ENCODE results near the gene FRMPD4. TPM values are rescaled to one million over a fixed set of nuclear protein-coding genes. Genes with fewer than 3 reads are reported as not detected.

The FRMPD4 gene
- total RNA-seq, 2 donors from 2014 or later, result 0.02 to 0.35 TPM

DNA sequence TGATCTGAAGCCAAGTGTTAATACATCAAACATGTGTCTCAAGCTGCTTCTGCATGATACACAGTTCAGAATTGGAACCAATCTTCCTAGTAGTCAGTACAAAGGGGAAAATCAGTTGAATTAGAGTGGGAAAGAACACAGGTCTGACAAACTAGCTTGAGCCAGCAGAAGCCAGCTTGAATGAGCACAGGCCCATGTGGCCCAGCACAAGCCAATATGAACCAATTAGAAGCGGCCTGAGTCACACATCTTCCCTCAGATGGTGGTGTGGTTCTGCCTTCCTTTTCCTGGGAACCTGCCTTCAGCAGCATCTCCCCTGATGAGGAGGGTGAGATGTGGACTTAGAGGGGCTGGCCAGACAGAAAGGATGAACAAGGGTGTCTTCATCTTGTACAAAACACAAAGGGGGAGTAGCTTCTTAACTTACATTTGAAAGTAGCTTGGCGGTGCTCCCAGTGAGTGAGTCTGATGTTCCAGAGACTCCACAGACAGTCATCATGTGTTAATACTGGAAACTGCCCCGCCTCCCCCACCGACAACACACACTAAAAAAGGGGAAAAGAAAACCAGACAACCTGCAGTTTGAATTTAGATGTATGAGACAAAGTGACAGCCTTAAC is 72.0 kb downstream of the FRMPD4 start:
- Histone ChIP-seq H3K36me3 (no peaks in the 10 kb centered on the region), H3K4me3 (no peak overlapping the region), H3K27me3 (no peaks in the 10 kb centered on the region), H3K27ac (no peak overlapping the region), H3K4me1 (no peaks in the 10 kb centered on the region), H3K9ac (ENCODE audit: low read depth in 2 of 2, low read length in 2 of 2) (no peak overlapping the region), H3K9me3 (no peaks in the 10 kb centered on the region)
- TF ChIP-seq, protein P1, sequence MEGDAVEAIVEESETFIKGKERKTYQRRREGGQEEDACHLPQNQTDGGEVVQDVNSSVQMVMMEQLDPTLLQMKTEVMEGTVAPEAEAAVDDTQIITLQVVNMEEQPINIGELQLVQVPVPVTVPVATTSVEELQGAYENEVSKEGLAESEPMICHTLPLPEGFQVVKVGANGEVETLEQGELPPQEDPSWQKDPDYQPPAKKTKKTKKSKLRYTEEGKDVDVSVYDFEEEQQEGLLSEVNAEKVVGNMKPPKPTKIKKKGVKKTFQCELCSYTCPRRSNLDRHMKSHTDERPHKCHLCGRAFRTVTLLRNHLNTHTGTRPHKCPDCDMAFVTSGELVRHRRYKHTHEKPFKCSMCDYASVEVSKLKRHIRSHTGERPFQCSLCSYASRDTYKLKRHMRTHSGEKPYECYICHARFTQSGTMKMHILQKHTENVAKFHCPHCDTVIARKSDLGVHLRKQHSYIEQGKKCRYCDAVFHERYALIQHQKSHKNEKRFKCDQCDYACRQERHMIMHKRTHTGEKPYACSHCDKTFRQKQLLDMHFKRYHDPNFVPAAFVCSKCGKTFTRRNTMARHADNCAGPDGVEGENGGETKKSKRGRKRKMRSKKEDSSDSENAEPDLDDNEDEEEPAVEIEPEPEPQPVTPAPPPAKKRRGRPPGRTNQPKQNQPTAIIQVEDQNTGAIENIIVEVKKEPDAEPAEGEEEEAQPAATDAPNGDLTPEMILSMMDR (IDR thresholded peaks at IDR 0.05), result no peak
- intact Hi-C loops (cut with DNase I), result no loop called here
- no peak for DNase-seq

DNA sequence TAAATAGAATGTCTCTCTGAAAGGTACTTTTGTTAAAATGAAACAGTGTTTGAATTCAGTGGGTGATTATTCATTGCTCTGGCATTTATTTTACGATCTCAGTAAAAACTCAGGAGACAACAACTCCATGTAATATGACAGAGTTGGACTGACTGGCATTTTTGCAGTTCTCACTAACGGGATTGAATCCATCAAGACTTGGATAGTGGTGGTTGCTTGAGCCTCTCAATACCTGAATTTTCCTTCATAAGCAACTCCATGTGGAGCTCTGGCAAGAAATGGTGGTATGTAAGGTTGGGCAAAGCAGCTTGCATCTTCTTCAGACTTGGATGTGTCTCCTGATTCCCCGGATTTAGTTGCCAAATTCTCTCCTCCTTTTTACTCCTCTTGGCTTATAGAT is 72.7 kb downstream of the FRMPD4 start:
- no peak overlapping the region for H3K9ac ChIP-seq (ENCODE audit: low read depth in 2 of 2, low read length in 2 of 2)
- intact Hi-C loops (cut with DNase I), result no loop called here
- TF ChIP-seq, protein P1 (IDR thresholded peaks at IDR 0.05), result no peak
- H3K9me3 ChIP-seq, result no peaks in the 10 kb centered on the region
- no peaks in the 10 kb centered on the region for H3K36me3 ChIP-seq
- H3K4me1 ChIP-seq, result no peaks in the 10 kb centered on the region
- H3K27ac ChIP-seq, result no peak overlapping the region
- H3K27me3 ChIP-seq, result no peaks in the 10 kb centered on the region
- H3K4me3 ChIP-seq, result no peak overlapping the region
- no peak for DNase-seq

DNA sequence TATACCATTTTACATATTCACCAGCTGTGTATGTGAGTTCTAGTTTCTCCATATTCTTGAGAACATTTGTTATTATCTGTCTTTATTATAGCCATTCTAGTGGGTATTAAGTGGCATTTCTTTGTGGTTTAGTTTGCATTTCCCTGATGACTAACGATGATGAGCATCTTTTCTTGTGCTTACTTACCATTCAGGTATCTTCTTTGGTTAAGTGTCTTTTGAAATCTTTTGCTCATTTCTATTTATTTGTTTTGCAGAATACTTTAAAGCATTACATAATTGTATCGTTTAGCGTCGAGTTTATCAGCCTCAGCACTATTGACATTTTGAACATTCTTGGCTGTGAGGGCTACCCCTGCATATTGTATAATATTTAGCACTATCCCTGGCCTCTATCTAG is 85.4 kb downstream of the FRMPD4 start:
- TF ChIP-seq, protein P1 (IDR thresholded peaks at IDR 0.05), result no peak
- Histone ChIP-seq H3K4me1 (no peaks in the 10 kb centered on the region), H3K27me3 (no peaks in the 10 kb centered on the region), H3K9ac (ENCODE audit: low read depth in 2 of 2, low read length in 2 of 2) (no peak overlapping the region), H3K27ac (no peak overlapping the region), H3K4me3 (no peak overlapping the region), H3K9me3 (no peaks in the 10 kb centered on the region), H3K36me3 (no peaks in the 10 kb centered on the region)
- no peak for DNase-seq
- intact Hi-C loops (cut with DNase I), result no loop called here

DNA sequence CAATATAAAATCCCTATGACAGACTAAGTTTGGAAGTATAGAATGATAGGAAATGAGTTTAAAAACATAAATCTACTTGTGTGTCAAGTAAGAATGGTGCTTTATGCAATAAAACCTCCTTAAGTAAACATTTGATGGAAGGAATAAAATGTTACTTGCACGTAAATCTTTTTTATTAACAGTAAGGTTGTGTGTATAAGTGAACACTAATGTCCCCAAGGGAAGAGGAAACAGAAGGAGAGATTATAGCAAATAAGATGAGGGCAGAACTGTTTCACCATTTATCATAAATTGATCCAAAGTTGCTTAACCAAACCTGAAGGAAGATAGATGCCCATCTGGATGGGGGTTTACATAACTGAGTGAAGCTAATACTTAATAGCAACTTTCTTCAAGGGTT is 86.8 kb downstream of the FRMPD4 start:
- no peak overlapping the region for H3K9ac ChIP-seq (ENCODE audit: low read depth in 2 of 2, low read length in 2 of 2)
- H3K36me3 ChIP-seq, result no peaks in the 10 kb centered on the region
- no peak for DNase-seq
- no peak overlapping the region for H3K4me3 ChIP-seq
- no peaks in the 10 kb centered on the region for H3K27me3 ChIP-seq
- TF ChIP-seq, protein P1 (IDR thresholded peaks at IDR 0.05), result no peak
- H3K27ac ChIP-seq, result no peak overlapping the region
- intact Hi-C loops (cut with DNase I), result no loop called here
- no peaks in the 10 kb centered on the region for H3K4me1 ChIP-seq
- no peaks in the 10 kb centered on the region for H3K9me3 ChIP-seq

DNA sequence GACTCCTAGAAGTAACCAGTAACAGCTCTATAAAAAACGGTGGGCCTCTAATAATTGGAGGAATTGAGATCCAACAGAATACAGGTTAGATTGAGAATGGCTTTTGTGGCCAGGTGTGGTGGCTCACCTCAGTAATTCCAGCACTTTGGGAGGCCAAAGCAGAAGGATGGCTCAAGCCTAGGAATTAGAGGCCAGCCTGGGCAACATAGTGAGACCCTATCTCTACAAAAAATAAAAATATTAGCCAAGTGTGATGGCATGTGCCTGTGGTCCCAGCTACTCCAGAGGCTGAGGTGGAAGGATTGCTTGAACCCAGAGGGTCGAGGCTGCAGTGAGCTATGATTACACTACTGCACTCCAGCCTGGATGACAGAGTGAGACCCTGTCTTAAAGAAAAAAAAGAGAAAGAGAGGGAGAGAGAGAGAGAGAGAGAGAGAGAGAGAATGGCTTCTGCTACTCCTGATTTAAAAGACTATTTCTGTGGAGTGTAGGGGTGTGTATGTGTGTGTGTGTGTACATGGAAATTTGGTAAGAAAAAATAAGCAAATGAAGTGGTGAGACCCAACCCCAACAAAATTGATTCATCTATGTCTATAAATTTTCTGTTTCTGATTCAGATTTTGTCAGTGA is 89.3 kb downstream of the FRMPD4 start:
- intact Hi-C loops (cut with DNase I), result no loop called here
- no peak overlapping the region for H3K9ac ChIP-seq (ENCODE audit: low read depth in 2 of 2, low read length in 2 of 2)
- no peaks in the 10 kb centered on the region for H3K9me3 ChIP-seq
- no peaks in the 10 kb centered on the region for H3K4me1 ChIP-seq
- TF ChIP-seq, protein P1 (IDR thresholded peaks at IDR 0.05), result no peak
- DNase-seq, result no peak
- H3K36me3 ChIP-seq, result no peaks in the 10 kb centered on the region
- no peaks in the 10 kb centered on the region for H3K27me3 ChIP-seq
- H3K4me3 ChIP-seq, result no peak overlapping the region
- H3K27ac ChIP-seq, result no peak overlapping the region
